GM18867 (cell line): ENCODE measurements around the gene KMT2A.
A peak's percentile ranks its signal among the peaks of the same experiment; 100 is the strongest.
"Not testable (repeated sequence)": the region's sequence is repeated elsewhere in the genome, so short reads cannot be mapped to it uniquely, and the experiment has no call there.

Experiments used
- ATAC-seq: cut with Tn5 transposase; IDR thresholded peaks from one replicate; pipeline ENCODE4 v1.9.1; 2021; ENCODE audit warnings: mild to moderate bottlenecking, moderate library complexity; ENCODE audit not compliant: unreplicated experiment

KMT2A gene

GRCh38 chr11:118481238-118481637, 44.9 kb downstream of the KMT2A start:
- not testable (repeated sequence) for ATAC-seq

- ATAC-seq = no peak
Measured at GRCh38 chr11:118484405-118484804, 48.1 kb downstream of the KMT2A start.

GRCh38 chr11:118485273-118485672, 49.0 kb downstream of the KMT2A start:
- no peak for ATAC-seq

- no peak for ATAC-seq
Measured at GRCh38 chr11:118488480-118489109, 52.3 kb downstream of the KMT2A start.

GRCh38 chr11:118491041-118491440, 54.7 kb downstream of the KMT2A start:
- no peak for ATAC-seq

- ATAC-seq = no peak
Measured at GRCh38 chr11:118497831-118498230, 61.5 kb downstream of the KMT2A start.

GRCh38 chr11:118503216-118503615, 66.9 kb downstream of the KMT2A start:
- no peak for ATAC-seq

GRCh38 chr11:118511601-118512000, 75.3 kb downstream of the KMT2A start:
- no peak for ATAC-seq

- ATAC-seq = no peak
Measured at GRCh38 chr11:118514103-118514502, 77.8 kb downstream of the KMT2A start.

GRCh38 chr11:118519549-118519948, 83.3 kb downstream of the KMT2A start:
- ATAC-seq = no peak

GRCh38 chr11:118521892-118522311, 85.6 kb downstream of the KMT2A start:
- peak; percentile 72 for ATAC-seq

GRCh38 chr11:118522571-118523072, 86.3 kb downstream of the KMT2A start:
- ATAC-seq = no peak

GRCh38 chr11:118524356-118524755, 88.1 kb downstream of the KMT2A start:
- no peak for ATAC-seq

- no peak for ATAC-seq
Measured at GRCh38 chr11:118524757-118525470, 88.6 kb downstream of the KMT2A start.

GRCh38 chr11:118526688-118527087, 90.4 kb downstream of the KMT2A start:
- no peak for ATAC-seq

- ATAC-seq = no peak
Measured at GRCh38 chr11:118527109-118527508, 90.8 kb downstream of the KMT2A start, which contains the start of gene TTC36. Gene TTC36, plus strand, starts transcription at chr11:118527474. Its CDS starts 21 bp downstream, at chr11:118527495.

- no peak for ATAC-seq
Measured at GRCh38 chr11:118528511-118528910, 92.2 kb downstream of the KMT2A start.

- ATAC-seq = no peak
Measured at GRCh38 chr11:118529584-118530175, 93.4 kb downstream of the KMT2A start.

GRCh38 chr11:118530180-118530682, 93.9 kb downstream of the KMT2A start:
- ATAC-seq = no peak

- ATAC-seq = peak; percentile 75
Measured at GRCh38 chr11:118530683-118531596, 94.6 kb downstream of the KMT2A start, which contains the start of gene TMEM25. Gene TMEM25, plus strand, starts transcription at chr11:118531192. Its CDS starts 610 bp downstream, at chr11:118531802.
